HG03354 (cell line): Measurements from ENCODE around the gene ABRACL.

Experiments used
- ATAC-seq: cut with Tn5 transposase; IDR thresholded peaks from one replicate; pipeline ENCODE4 v1.9.1; 2021; ENCODE audit warnings: mild to moderate bottlenecking; ENCODE audit not compliant: unreplicated experiment, poor library complexity, severe bottlenecking

Gene ABRACL

DNA sequence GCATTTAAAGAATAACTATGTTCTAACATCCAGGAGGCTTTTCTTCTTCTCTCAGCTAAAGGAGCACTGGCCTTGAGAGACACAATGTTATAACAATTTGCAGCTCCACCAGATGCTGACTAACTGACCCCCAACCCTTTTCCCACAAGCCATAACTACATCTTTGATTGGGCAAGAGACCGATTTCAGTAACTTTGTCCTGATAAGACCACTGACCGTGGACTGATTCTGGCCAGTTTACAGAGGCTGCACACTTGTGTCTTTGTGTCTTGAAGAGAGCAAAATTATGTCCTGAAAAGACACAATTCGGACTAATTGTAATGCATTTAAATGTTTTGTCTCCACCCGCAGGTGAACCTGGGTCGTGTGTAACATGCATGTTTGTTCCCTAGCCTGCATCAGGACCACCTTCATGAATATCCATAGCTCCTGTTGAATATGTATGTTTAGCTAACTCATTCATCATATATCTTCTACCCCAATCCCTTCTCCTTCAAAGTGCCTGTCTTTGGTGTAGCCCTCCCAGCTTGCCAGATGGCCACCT, 22.3 kb downstream of the ABRACL start:
- ATAC-seq: no peak

DNA sequence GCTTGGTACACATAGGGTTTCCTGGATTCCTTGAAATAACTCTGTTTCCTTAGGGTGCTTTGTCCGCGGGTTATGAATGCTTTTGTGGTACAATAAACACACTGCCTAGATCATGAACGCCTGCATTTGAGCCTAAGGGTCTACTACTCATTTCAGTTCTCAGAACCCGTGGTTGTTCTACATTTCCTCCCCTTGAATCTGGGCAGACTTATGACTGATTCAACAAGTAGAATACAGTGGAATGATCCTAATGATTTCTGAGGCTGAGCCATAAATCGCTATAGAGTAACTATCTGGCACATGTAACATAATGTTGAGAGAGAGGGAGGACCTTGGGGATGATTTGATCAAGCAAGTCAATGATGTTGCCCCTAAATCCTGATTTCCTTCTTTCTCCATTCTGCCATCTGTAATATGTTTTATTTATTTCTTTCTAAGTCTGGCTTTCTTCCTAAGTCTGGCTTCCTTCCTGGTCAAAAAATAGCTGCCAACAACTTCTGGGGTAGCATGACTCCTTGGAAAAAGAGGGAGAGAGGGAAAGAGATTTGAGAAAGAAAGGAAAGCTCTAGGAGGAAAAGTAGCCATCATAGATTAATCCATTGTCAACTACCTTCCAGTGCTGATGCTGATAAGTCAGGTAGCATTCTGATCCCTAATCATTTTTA, 23.0 kb downstream of the ABRACL start:
- no peak for ATAC-seq

DNA sequence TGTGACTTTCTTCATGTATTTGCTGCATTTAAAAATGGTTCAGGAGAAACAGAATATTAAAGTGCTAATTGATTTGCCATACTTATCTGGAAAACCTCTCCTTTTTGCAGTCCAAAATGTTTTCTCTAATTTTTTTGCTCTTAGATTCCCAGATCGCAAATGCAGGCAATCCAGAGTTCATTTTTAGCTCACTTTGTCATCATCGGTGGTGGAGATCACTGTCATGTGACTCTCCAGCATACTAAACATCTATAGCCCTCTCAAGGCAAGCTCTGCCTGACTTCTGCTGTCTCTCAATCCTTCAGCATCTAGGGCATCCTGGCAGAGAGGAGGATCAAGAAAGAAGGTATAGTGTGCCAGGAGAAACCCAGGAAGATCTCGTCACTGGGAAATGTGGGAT, 24.8 kb downstream of the ABRACL start:
- no peak for ATAC-seq

DNA sequence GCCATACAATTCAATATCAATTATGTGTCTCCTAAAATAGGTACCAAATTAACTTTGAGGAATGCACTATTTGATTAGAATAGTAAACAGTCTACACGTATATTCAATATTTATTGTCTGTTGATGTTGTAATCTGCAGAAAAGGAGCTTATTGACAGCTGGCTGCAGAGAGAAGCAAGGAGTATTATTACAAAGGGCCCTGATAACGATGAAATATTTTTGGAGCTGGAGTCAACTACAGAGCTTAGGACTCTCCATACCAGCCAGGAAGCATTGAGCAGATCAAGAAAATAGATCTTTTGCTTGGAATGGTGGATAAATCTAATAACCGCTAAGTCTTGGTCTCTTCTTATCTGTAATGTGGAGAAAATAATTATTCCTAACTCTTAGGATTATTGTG, 25.5 kb downstream of the ABRACL start:
- ATAC-seq: no peak

DNA sequence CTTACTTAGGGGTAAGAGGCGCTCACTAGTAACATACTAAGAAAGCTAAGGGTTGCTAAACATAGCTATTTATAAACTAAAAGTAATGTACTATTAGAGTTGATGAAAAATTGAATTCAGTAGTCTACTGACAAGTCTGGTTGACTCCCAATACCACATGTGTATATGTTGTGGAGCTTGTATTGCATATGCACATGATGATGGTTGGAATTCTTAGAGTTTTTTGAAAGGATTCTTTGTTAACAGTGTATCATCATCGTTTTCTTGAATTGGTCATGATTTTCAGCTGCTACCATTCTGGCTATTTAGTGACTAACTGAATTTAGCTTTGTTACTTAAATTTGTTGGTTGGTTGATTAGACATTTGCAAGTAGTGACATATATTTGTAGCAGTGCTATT, 27.2 kb downstream of the ABRACL start:
- ATAC-seq: no peak

DNA sequence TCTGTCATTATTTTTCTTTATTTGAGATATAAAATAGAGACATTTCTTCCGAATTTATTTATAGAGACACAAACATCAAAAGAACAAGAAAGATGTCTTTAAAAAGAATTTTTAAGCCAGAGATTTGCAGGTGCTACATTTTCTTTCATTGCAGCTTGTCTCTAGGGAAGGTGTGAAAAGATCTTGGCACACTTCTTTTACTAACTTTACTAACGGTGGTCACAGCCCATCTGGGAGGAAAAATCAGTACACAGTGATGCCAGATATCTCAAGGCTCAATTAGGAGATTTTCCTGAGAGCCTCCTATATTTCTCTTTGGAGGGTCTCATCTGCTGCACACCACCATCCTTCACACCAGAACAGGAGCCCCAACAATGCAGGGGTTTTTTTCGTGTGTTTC, 29.5 kb downstream of the ABRACL start:
- no peak for ATAC-seq

DNA sequence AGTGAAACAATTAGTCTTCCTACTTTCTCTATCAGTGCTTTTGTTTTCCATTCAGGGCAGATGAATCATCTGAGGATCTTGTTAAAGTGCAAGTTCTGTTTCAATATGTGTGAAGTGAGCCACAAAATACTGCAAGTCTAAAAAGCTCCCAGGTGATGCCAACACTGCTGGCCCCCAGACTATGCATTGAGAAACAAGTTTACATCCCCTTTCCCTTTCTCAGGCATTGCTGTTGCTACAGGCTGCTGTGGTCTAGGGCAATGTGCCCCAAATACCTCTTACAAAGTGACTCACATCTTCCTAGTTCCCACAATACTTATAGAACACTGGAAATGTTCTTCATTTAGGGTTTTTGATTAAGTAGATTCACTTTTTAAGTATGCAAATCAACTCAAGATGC, 31.8 kb downstream of the ABRACL start:
- no peak for ATAC-seq

DNA sequence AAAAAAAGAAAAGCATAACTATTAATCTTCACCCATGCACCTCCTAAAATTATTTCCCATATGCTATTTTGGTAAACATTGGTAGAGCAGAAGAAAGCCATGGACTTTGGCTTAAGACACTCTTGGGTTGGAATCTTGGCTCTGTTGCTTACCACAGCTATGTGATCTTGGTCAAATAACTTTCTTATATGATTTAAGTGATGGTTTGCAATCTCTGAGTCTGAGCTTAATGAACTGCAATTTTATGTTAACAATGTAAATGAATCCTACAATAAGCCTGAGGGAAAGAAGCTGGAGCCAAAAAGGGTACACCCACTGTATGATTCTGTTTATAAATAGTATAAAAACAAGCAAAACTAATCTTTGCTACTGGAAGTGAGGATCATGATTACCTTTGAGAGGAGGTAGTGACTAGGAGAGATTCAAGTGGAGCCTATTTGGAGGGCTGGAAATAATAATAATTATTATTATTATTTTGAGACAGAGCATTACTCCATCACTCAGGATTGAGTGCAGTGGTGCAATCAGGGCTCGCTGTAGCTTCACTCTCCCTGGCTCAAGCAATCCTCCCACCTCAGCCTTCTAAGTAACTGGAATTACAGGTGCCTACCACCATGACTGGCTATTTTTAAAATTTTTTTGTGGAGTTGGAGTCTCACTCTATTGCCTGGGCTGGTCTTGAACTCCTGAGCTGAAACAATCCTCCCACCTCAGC, 34.5 kb downstream of the ABRACL start:
- no peak for ATAC-seq

DNA sequence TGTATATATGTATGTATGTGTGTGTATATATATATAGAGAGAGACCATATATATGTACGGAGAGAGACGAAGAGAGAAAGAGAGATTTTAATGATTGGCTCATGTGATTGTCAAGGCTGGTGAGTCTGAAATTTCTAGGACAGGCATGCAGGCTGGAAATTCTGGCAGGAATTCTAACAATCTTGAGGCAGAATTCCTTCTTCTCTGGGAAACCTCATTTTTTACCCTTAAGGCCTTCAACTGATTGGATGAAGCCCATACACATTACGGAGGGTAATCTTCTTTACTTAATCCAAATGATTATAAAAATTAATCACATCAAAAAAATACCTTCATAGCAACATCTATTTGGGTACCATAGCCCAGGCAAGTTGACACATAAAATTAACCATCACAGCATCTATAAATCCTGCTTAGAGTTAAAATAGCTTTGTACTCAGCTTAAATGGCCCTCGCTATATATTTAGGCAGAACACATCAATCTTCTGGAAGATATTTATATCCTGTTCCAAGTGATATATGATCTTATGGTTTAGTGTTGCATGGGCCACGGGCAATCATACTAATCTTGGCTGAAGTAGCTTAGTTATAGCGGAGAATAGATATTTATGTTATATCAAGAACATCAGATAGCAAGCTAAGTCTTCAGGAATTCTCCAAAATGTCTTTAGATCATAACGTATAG, 36.6 kb downstream of the ABRACL start:
- no peak for ATAC-seq

DNA sequence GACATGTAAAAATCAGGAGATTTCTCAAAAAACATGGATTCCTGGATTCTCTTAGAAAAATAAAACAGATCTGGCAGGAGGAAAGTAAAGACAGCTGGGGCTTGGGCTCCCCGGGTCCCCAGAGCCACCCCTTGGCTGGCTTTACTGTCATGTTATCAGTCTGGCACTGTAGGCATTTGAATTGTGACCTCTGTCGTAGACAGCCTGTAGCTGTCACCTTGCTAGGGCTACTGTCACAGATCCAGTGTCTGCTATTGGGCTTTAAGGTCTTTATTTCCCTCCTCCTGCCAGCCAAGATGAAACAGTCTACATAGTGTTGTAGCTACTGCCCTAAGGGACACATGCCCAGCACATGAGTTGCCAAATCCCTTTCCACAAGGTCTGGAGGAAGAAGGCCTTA, 37.5 kb downstream of the ABRACL start:
- no peak for ATAC-seq

DNA sequence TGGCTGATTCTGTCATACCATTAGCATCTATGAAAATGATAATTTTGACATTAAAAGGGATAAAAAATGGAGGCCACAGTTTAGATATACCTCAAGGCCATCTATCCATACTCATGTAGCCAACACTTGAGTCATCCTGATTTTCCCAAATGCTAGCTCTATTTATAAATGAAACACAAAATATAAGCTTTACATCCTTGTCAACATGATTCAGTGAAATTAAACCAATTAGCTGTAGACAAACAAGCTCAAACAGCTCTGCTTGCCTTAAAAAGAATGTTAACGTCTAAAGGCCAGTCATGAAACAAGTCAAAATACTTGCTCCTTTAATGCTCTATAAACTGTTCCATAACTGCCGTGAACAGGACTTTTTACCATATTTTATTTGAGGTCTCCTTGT, 40.3 kb downstream of the ABRACL start:
- ATAC-seq: no peak

DNA sequence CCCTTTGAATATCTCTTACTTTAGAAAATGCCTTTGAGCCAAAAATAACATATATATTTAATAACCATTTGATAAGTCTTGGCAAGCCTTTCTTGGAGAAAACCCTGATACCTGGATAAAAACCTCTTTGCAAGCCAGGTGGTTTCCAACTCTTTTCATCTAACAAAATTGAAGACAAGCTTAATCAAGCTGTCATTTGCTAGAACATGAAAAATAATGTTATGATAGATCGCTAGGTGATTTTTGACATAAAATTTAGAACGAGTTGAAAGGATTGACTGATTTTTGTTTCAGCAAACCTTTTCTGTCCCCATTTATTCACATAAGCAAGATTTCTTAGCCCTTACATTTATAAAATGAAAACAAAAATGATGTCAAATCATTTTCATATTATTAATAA, 44.6 kb downstream of the ABRACL start:
- no peak for ATAC-seq

DNA sequence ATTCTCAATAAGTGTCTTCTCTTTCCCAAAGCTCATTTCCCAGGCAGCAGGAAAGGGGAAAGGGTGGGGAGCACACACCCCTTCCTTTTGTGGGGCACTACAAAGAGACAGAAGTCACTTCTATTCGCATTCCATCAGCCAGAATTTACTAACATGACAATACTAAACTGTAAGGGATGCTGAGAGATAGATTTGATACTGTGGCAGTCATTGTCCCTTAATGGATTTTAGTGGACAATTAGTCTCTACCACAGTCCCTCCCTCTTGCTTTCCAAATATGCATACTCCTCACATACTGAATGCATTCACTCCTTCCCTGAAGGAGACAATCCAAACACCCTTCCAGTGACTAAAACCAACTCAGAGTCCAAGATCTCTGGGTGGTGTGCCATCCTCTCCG, 50.5 kb downstream of the ABRACL start:
- ATAC-seq: no peak

DNA sequence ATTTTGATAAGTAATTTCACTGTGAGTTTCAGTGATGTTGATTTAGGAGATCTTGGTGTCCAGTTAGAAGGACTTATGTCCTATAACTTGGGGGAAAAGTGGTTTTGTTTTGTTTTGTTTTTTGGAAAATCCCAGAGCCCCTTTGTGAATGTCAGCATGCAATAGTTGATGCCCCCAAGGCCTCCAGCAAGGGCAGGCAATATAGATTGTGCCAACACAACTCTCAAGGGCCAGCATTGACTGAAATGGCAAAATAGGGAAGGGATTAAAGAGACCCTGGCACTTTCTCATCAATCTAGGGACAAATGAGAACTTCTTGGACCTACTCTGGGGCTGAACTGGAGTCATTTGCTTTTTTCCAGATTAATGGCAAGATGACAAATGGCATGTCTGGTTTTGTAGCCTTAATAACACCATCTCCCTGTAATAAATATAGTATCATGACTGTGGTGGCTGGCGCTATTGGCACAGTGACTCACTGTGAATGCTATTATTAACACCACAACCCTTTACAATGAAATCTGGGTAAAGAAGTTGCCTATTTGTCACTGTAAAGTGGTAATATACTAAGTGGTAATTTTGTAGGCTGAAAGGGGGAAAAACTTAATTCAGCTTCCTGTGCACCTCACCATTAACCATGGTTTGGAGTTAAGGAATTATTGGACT, 51.8 kb downstream of the ABRACL start:
- no peak for ATAC-seq

DNA sequence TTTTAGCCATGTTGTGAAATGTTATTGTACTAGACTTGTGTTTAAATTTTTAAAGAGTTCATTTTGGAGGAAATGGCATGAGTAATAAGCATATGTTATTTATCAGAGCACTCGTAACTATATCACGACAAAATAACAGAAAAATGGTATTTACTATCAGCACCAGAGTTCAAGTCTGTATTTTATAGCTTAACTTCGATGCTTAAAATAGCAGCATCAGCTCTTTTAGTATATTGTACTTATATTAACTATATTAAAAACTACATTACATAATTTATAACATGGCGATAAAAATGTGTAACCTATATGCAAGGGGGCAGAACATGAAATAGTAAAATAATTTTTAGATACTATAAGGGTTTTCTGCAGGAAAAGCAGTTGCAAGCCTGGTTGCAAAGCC, 52.9 kb downstream of the ABRACL start:
- no peak for ATAC-seq

DNA sequence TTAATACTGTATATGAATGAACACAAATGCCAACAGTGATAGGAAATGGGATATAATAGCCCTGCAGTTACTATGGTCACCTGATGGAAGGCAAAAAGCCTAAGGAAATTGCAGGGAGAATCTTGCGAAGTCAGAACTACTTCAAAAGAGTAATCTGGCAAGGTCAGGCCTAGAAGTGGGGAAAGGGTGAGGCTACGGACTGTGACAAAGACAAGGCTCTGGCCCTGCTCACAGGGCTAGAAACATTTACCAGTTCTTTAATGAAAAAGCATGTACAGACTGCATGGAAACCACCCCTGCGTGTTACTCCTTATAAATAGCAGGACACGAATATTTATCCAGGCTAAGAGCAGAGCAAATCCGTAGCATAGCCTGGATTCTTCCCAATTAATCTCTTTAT, 53.8 kb downstream of the ABRACL start:
- no peak for ATAC-seq

DNA sequence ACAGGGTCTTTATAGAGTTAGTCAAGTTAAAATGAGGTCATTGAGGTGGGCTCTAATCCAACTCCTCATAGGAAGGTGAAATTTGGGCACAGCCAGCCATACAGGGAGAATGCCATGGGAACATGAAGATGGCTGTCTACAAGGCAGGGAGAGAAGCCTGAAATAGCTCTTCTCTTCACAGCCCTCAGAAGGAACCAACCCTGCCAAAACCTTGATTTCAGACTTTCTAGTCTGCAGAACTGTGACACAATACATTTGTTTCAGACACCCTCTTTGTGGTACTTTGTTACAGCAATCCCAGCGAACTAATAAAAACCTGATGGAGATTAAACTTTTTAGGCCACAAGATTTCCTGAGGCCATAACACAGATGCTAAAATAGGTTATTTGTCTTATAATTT, 63.3 kb downstream of the ABRACL start:
- ATAC-seq: no peak
